ENCODE data around the gene LTV1.
A peak's percentile ranks its signal among the peaks of the same experiment; 100 is the strongest.
"Not testable (repeated sequence)": the region's sequence is repeated elsewhere in the genome, so short reads cannot be mapped to it uniquely, and the experiment has no call there.

The LTV1 gene

GRCh38 chr6:143843677-143843999 lies 500 bp downstream of the LTV1 start:
- DNase-seq (ENCODE audit: low spot score), result no peak

- DNase-seq (ENCODE audit: low spot score), result no peak
Measured at GRCh38 chr6:143844006-143844405, 868 bp downstream of the LTV1 start.

GRCh38 chr6:143845033-143845432 lies 1.9 kb downstream of the LTV1 start:
- DNase-seq (ENCODE audit: low spot score), result no peak

GRCh38 chr6:143851706-143852105 lies 8.6 kb downstream of the LTV1 start:
- DNase-seq (ENCODE audit: low spot score), result not testable (repeated sequence)

- DNase-seq (ENCODE audit: low spot score), result not testable (repeated sequence)
Measured at GRCh38 chr6:143855057-143855456, 11.9 kb downstream of the LTV1 start.

- not testable (repeated sequence) for DNase-seq (ENCODE audit: low spot score)
Measured at GRCh38 chr6:143856762-143857161, 13.6 kb downstream of the LTV1 start.

GRCh38 chr6:143857651-143858050 lies 14.5 kb downstream of the LTV1 start:
- DNase-seq (ENCODE audit: low spot score), result no peak

GRCh38 chr6:143859891-143860660 lies 16.9 kb downstream of the LTV1 start:
- no peak for DNase-seq (ENCODE audit: low spot score)

GRCh38 chr6:143863771-143864170 lies 20.6 kb downstream of the LTV1 start:
- DNase-seq (ENCODE audit: low spot score), result no peak

- DNase-seq (ENCODE audit: low spot score), result no peak
Measured at GRCh38 chr6:143864234-143864633, 21.1 kb downstream of the LTV1 start, which contains the start of gene ZC2HC1B. ZC2HC1B (plus strand) TSS chr6:143864474; CDS start chr6:143864540, 66 bp downstream.

- DNase-seq (ENCODE audit: low spot score), result no peak
Measured at GRCh38 chr6:143867236-143867635, 24.1 kb downstream of the LTV1 start.

- DNase-seq (ENCODE audit: low spot score), result not testable (repeated sequence)
Measured at GRCh38 chr6:143868808-143869207, 25.7 kb downstream of the LTV1 start.

GRCh38 chr6:143871202-143871730 lies 28.1 kb downstream of the LTV1 start:
- DNase-seq (ENCODE audit: low spot score), result not testable (repeated sequence)

- DNase-seq (ENCODE audit: low spot score), result peak; percentile 57
Measured at GRCh38 chr6:143872201-143872600, 29.1 kb downstream of the LTV1 start.

GRCh38 chr6:143873600-143873999 lies 30.5 kb downstream of the LTV1 start:
- not testable (repeated sequence) for DNase-seq (ENCODE audit: low spot score)

- DNase-seq (ENCODE audit: low spot score), result not testable (repeated sequence)
Measured at GRCh38 chr6:143874503-143874902, 31.4 kb downstream of the LTV1 start.

- peak; percentile 55 for DNase-seq (ENCODE audit: low spot score)
Measured at GRCh38 chr6:143877584-143878271, 34.6 kb downstream of the LTV1 start.

- DNase-seq (ENCODE audit: low spot score), result no peak
Measured at GRCh38 chr6:143878272-143878760, 35.2 kb downstream of the LTV1 start.

- DNase-seq (ENCODE audit: low spot score), result no peak
Measured at GRCh38 chr6:143880412-143880811, 37.3 kb downstream of the LTV1 start.

- DNase-seq (ENCODE audit: low spot score), result no peak
Measured at GRCh38 chr6:143882401-143882930, 39.3 kb downstream of the LTV1 start.

- DNase-seq (ENCODE audit: low spot score), result no peak
Measured at GRCh38 chr6:143884216-143884900, 41.2 kb downstream of the LTV1 start.

- DNase-seq (ENCODE audit: low spot score), result no peak
Measured at GRCh38 chr6:143885116-143885515, 42.0 kb downstream of the LTV1 start.
